Loucy (cell line): Measurements from ENCODE around the gene DPY19L1.
"Not testable (repeated sequence)": the region's sequence is repeated elsewhere in the genome, so short reads cannot be mapped to it uniquely, and the experiment has no call there.

Experiments used
- H2AFZ ChIP-seq: fragments of 200-600 bp; sonication (generic); 2 replicates; pipeline ENCODE4 v1.6.0; 2016; ENCODE audit warnings: antibody characterized with exemption, mild to moderate bottlenecking, low read length, moderate library complexity
- H3F3A ChIP-seq: fragments of 200-600 bp; 2 replicates; pipeline ENCODE4 v1.6.0; 2016; ENCODE audit warnings: antibody characterized with exemption, low read depth, mild to moderate bottlenecking
- H3K27me3 ChIP-seq: fragments of 200-600 bp; sonication (generic); 2 replicates; pipeline ENCODE4 v1.6.1; 2014; ENCODE audit warnings: low read length, mild to moderate bottlenecking; ENCODE audit not compliant: insufficient read depth, poor library complexity, severe bottlenecking
- H3K36me3 ChIP-seq: fragments of 200-600 bp; sonication (generic); 2 replicates; pipeline ENCODE4 v1.6.1; 2016; ENCODE audit warnings: low read length; ENCODE audit not compliant: insufficient read depth
- H3K4me1 ChIP-seq: fragments of 200-600 bp; sonication (generic); 2 replicates; pipeline ENCODE4 v1.5.1; 2014; ENCODE audit warnings: low read length, mild to moderate bottlenecking; ENCODE audit not compliant: insufficient read depth, poor library complexity, severe bottlenecking
- H3K4me2 ChIP-seq: fragments of 200-600 bp; sonication (generic); 2 replicates; pipeline ENCODE4 v1.6.0; 2014; ENCODE audit warnings: antibody characterized with exemption, low read length, low read depth, mild to moderate bottlenecking; ENCODE audit not compliant: poor library complexity, severe bottlenecking
- H3K4me3 ChIP-seq: fragments of 200-600 bp; sonication (generic); 2 replicates; pipeline ENCODE4 v1.5.1; 2014; ENCODE audit warnings: low read length, mild to moderate bottlenecking, mixed read lengths; ENCODE audit not compliant: poor library complexity, severe bottlenecking
- H3K79me2 ChIP-seq: fragments of 200-600 bp; sonication (generic); 2 replicates; pipeline ENCODE4 v1.6.1; 2014; ENCODE audit warnings: low read length; ENCODE audit not compliant: insufficient read depth
- H3K9ac ChIP-seq: fragments of 200-600 bp; sonication (generic); 2 replicates; pipeline ENCODE4 v1.6.0; 2014; ENCODE audit warnings: mild to moderate bottlenecking, low read depth, low read length, moderate library complexity; ENCODE audit not compliant: poor library complexity, severe bottlenecking
- H3K9me2 ChIP-seq: fragments of 200-600 bp; sonication (generic); replicated peaks from 2 replicates; pipeline ENCODE4 v1.6.1; 2016; ENCODE audit warnings: low read depth, low read length, mixed read lengths
- H3K9me3 ChIP-seq: fragments of 200-600 bp; sonication (generic); 2 replicates; pipeline ENCODE4 v1.6.1; 2014; ENCODE audit warnings: mild to moderate bottlenecking, antibody characterized with exemption, low read length, low read depth; ENCODE audit not compliant: insufficient read depth
- H4K20me1 ChIP-seq: fragments of 200-600 bp; sonication (generic); 2 replicates; pipeline ENCODE4 v1.6.0; 2014; ENCODE audit warnings: antibody characterized with exemption, low read length, mild to moderate bottlenecking; ENCODE audit not compliant: insufficient read depth, poor library complexity, severe bottlenecking
- EZH2phosphoT487 ChIP-seq: fragments of 200-600 bp; IDR thresholded peaks from 2 replicates; pipeline ENCODE4 v1.6.1; 2018; ENCODE audit warnings: antibody characterized with exemption, mild to moderate bottlenecking, moderate library complexity, borderline replicate concordance
- TF ChIP-seq, protein P1 (sequence below): fragments of 200-600 bp; sonication (generic); conservative IDR thresholded peaks from 2 replicates; pipeline ENCODE4 v1.5.1; 2014; ENCODE audit warnings: mild to moderate bottlenecking, antibody characterized with exemption, low read length

DPY19L1 gene

DNA sequence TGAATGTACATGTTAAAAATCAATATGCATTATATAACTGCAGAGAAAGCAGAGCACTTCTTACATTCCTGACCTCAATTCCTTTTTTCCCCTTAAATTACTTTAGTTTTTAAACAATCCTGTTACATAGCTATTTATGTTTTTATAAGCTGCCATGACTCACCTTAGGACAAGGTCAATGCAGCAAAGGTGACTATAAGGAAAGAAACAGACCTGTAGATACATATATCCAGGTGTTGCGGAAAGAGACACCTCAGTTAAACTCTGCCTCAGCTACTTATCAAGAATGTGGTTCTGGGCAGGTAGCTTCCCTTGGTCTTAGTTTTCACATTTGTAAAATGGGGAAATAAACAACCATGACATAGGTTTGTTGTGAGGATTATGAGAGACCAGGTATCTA, 105.5 kb downstream of the DPY19L1 start:
- no peaks in the 10 kb centered on the region for H3K9me3 ChIP-seq
- no peaks in the 10 kb centered on the region for H3K4me1 ChIP-seq
- no peak overlapping the region for H3K9ac ChIP-seq
- no peaks in the 10 kb centered on the region for H3K79me2 ChIP-seq
- H3K4me3 ChIP-seq: no peak overlapping the region
- no peaks in the 10 kb centered on the region for H3K36me3 ChIP-seq
- no peak overlapping the region for H2AFZ ChIP-seq
- no peak overlapping the region for H3K4me2 ChIP-seq
- H4K20me1 ChIP-seq: no peaks in the 10 kb centered on the region
- no peaks in the 10 kb centered on the region for H3K27me3 ChIP-seq
- no peaks in the 10 kb centered on the region for H3F3A ChIP-seq
- TF ChIP-seq EZH2phosphoT487: no peak
- TF ChIP-seq, protein P1, sequence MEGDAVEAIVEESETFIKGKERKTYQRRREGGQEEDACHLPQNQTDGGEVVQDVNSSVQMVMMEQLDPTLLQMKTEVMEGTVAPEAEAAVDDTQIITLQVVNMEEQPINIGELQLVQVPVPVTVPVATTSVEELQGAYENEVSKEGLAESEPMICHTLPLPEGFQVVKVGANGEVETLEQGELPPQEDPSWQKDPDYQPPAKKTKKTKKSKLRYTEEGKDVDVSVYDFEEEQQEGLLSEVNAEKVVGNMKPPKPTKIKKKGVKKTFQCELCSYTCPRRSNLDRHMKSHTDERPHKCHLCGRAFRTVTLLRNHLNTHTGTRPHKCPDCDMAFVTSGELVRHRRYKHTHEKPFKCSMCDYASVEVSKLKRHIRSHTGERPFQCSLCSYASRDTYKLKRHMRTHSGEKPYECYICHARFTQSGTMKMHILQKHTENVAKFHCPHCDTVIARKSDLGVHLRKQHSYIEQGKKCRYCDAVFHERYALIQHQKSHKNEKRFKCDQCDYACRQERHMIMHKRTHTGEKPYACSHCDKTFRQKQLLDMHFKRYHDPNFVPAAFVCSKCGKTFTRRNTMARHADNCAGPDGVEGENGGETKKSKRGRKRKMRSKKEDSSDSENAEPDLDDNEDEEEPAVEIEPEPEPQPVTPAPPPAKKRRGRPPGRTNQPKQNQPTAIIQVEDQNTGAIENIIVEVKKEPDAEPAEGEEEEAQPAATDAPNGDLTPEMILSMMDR: no peak
- no peaks in the 10 kb centered on the region for H3K9me2 ChIP-seq

DNA sequence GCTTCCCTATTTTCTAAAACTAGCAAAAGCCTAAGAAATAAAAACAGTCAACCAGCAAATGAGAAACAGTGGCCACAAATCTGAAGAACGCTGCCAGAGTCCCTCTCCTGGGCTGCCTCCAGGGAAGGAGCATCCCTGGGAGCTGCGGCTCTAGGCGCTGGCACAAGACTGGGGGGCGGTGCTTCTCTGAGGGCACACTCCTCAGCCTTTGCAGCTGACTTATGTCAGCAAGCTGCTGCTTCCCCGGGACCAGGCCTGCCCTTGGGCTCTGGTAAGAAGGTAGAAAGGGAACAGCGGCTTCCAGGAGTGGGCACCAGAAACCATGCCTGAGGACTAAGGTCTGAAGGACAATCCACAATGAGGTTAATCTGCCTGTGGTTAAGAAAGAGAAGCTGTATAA, 107.5 kb downstream of the DPY19L1 start:
- H2AFZ ChIP-seq, H3K4me2 ChIP-seq, H3K27me3 ChIP-seq, H3K4me1 ChIP-seq, H3K79me2 ChIP-seq, H3K4me3 ChIP-seq, H3K9me2 ChIP-seq, H4K20me1 ChIP-seq, H3F3A ChIP-seq, H3K9ac ChIP-seq, H3K36me3 ChIP-seq, H3K9me3 ChIP-seq: not testable (repeated sequence)

DNA sequence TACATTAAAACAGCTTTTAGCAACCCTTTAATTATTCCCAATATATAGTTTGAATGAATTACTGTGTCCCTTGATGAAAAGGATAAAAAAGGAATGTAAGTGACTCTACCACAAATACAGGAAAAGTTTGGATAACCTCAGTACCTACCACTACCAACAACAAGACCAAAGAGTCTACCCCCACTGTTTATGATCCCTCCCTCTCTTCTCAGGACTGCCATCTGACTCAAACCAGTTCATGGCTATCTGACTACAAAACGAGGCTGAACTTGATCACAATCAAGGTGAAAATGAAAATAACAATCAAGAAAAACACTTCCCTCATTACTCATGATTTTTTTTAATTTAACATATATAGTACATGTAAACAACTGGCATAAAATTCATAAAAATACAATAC, 108.7 kb downstream of the DPY19L1 start:
- Histone ChIP-seq H4K20me1 (no peaks in the 10 kb centered on the region), H3K9me2 (no peaks in the 10 kb centered on the region), H3F3A (no peaks in the 10 kb centered on the region), H3K27me3 (no peaks in the 10 kb centered on the region), H3K4me3 (no peak overlapping the region), H3K9ac (no peak overlapping the region), H3K4me2 (no peak overlapping the region), H3K79me2 (no peaks in the 10 kb centered on the region), H2AFZ (no peak overlapping the region), H3K4me1 (no peaks in the 10 kb centered on the region), H3K9me3 (no peaks in the 10 kb centered on the region), H3K36me3 (no peaks in the 10 kb centered on the region)
- TF ChIP-seq EZH2phosphoT487: no peak
- TF ChIP-seq, protein P1: no peak

DNA sequence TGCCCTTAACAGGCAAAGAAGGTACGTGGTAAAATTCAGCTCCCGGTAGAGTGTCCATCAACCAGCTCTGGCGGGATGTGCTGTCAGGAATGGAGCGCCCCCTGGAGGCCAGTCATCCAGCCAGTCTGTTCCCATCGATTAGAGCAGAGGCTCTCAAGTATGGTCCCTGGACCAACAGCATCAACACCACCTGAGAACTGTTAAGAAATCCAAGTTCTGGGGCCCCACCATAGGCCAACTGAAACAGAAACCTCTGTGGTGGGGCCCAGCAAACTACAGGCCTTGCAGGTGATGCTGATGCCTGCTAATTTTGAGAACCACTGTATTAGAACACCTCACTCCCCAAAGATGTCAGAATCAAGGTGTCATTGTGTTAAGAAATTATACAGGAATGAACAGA, 109.2 kb downstream of the DPY19L1 start:
- Histone ChIP-seq H3K4me1 (no peaks in the 10 kb centered on the region), H3K4me2 (no peak overlapping the region), H2AFZ (no peak overlapping the region), H3K9me2 (no peaks in the 10 kb centered on the region), H3K79me2 (no peaks in the 10 kb centered on the region), H3K9me3 (no peaks in the 10 kb centered on the region), H3K9ac (no peak overlapping the region), H4K20me1 (no peaks in the 10 kb centered on the region), H3F3A (no peaks in the 10 kb centered on the region), H3K4me3 (no peak overlapping the region), H3K27me3 (no peaks in the 10 kb centered on the region), H3K36me3 (no peaks in the 10 kb centered on the region)
- TF ChIP-seq, protein P1: peak; percentile 70
- no peak for TF ChIP-seq EZH2phosphoT487

DNA sequence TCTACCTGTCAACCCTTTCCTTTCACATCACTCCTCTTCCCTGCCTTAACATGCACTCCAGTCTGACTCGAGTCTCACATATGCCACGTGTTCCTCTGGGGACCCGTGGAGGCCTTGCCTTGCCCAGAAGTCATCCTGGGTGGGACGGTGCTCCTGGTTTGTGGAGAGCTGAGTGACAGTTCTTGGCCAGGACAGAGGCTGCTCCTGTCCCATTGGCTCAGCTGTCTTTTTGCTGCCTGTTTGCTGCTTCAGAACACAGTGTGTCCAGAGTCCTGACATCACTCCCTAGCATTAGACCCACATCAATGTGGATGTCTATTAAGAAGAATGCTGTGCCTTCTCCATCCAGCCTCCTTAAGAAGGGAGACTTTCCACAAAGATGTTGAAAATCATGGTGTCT, 116.8 kb downstream of the DPY19L1 start:
- H3K9me3 ChIP-seq: not testable (repeated sequence)

More for the DNA sequence above, 116.8 kb downstream of the DPY19L1 start:
- H3K4me2 ChIP-seq, H3K9ac ChIP-seq, H4K20me1 ChIP-seq, H3K4me3 ChIP-seq, H3K27me3 ChIP-seq, H3K4me1 ChIP-seq, H3K9me2 ChIP-seq, H3F3A ChIP-seq, H2AFZ ChIP-seq, H3K79me2 ChIP-seq, H3K36me3 ChIP-seq: not testable (repeated sequence)
